Measurements from ENCODE around the gene SUSD4.

GRCh38 chr1:223219846-223220610, 143.9 kb downstream of the SUSD4 start:
- TF ChIP-seq, protein P1, sequence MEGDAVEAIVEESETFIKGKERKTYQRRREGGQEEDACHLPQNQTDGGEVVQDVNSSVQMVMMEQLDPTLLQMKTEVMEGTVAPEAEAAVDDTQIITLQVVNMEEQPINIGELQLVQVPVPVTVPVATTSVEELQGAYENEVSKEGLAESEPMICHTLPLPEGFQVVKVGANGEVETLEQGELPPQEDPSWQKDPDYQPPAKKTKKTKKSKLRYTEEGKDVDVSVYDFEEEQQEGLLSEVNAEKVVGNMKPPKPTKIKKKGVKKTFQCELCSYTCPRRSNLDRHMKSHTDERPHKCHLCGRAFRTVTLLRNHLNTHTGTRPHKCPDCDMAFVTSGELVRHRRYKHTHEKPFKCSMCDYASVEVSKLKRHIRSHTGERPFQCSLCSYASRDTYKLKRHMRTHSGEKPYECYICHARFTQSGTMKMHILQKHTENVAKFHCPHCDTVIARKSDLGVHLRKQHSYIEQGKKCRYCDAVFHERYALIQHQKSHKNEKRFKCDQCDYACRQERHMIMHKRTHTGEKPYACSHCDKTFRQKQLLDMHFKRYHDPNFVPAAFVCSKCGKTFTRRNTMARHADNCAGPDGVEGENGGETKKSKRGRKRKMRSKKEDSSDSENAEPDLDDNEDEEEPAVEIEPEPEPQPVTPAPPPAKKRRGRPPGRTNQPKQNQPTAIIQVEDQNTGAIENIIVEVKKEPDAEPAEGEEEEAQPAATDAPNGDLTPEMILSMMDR (IDR thresholded peaks at IDR 0.05) = no peak
- TF ChIP-seq POLR2A (IDR thresholded peaks at IDR 0.05) = no peak
- no peak for TF ChIP-seq POLR2AphosphoS5 (IDR thresholded peaks at IDR 0.05)

All from prostate gland (tissue), 2 donors.